ENCODE data around the gene NACC2. TPM values are rescaled to one million over a fixed set of nuclear protein-coding genes. Genes with fewer than 3 reads are reported as not detected.
"Not testable (repeated sequence)": the region's sequence is repeated elsewhere in the genome, so short reads cannot be mapped to it uniquely, and the experiment has no call there.

Gene NACC2
- total and polyA plus RNA-seq, 10 donors, result 2.1 to 34.9 (median 23.7) TPM

- peaks cover 0 to 58% (median 28%) of the 10 kb centered on the region in 6 donors for H3K4me1 ChIP-seq
- H3K36me3 ChIP-seq, result peaks cover 0 to 20% (median 0%) of the 10 kb centered on the region in 6 donors
- no peak overlapping the region for H3K4me3 ChIP-seq
- intact Hi-C loops (cut with DNase I; ENCODE audit: low total_unique reads), result no loop called here
- WGBS, 5 donors, result 85 to 95% (median 90%) methylated on average over 22 of the region's 22 CpGs
- DNase-seq, result no peak
- H3K27ac ChIP-seq, result no peak overlapping the region
- no peak for TF ChIP-seq POLR2A (IDR thresholded peaks at IDR 0.05)
- TF ChIP-seq CTCF (IDR thresholded peaks at IDR 0.05 in 8 of 11, conservative IDR thresholded peaks at IDR 0.05 in 3 of 11), result no peak
- TF ChIP-seq POLR2AphosphoS5 (IDR thresholded peaks at IDR 0.05), result no peak
- H3K27me3 ChIP-seq (replicated peaks in 1 of 7), result no peaks in the 10 kb centered on the region
- peaks cover 0 to 2% (median 0%) of the 10 kb centered on the region in 8 donors for H3K9me3 ChIP-seq
Observed at GRCh38 chr9:136062657-136063439, 32.2 kb downstream of the NACC2 start.

GRCh38 chr9:136061916-136062315 is 33.2 kb downstream of the NACC2 start:
- H3K4me3 ChIP-seq; intact Hi-C loops (cut with DNase I; ENCODE audit: low total_unique reads); H3K9me3 ChIP-seq; H3K27me3 ChIP-seq (replicated peaks in 1 of 7); H3K27ac ChIP-seq; DNase-seq: not testable (repeated sequence)
- Histone ChIP-seq H3K4me1 (peaks cover 0 to 67% (median 32%) of the 10 kb centered on the region in 6 donors), H3K36me3 (peaks cover 0 to 21% (median 0%) of the 10 kb centered on the region in 6 donors)
- 89 to 95% (median 94%) methylated on average over 8 of the region's 8 CpGs for WGBS, 5 donors

GRCh38 chr9:136061405-136061804 is 33.7 kb downstream of the NACC2 start:
- DNase-seq, result no peak
- TF ChIP-seq CTCF (IDR thresholded peaks at IDR 0.05 in 8 of 11, conservative IDR thresholded peaks at IDR 0.05 in 3 of 11), result no peak
- TF ChIP-seq POLR2AphosphoS5 (IDR thresholded peaks at IDR 0.05), result no peak
- Histone ChIP-seq H3K9me3 (no peaks in the 10 kb centered on the region), H3K4me1 (peaks cover 0 to 70% (median 37%) of the 10 kb centered on the region in 6 donors), H3K36me3 (peaks cover 0 to 26% (median 0%) of the 10 kb centered on the region in 6 donors), H3K27me3 (replicated peaks in 1 of 7) (peaks cover 0 to 2% (median 0%) of the 10 kb centered on the region in 7 donors), H3K4me3 (no peak overlapping the region), H3K27ac (peak overlapping the region in 1 of 8 donors; percentile 62)
- intact Hi-C loops (cut with DNase I; ENCODE audit: low total_unique reads), result no loop called here
- WGBS, 5 donors, result 90 to 99% (median 95%) methylated on average over 10 to 11 of the region's 11 CpGs

GRCh38 chr9:136060671-136061371 is 34.3 kb downstream of the NACC2 start:
- H3K4me1 ChIP-seq, result peaks cover 5 to 70% (median 43%) of the 10 kb centered on the region in 6 donors
- intact Hi-C loops (cut with DNase I; ENCODE audit: low total_unique reads), result no loop called here
- WGBS, 5 donors, result 65 to 92% (median 89%) methylated on average over 13 to 19 of the region's 19 CpGs
- no peaks in the 10 kb centered on the region for H3K9me3 ChIP-seq
- peaks cover 0 to 4% (median 0%) of the 10 kb centered on the region in 7 donors for H3K27me3 ChIP-seq (replicated peaks in 1 of 7)
- H3K4me3 ChIP-seq, result no peak overlapping the region
- H3K36me3 ChIP-seq, result peaks cover 0 to 27% (median 0%) of the 10 kb centered on the region in 6 donors
- TF ChIP-seq POLR2A (IDR thresholded peaks at IDR 0.05), result no peak
- TF ChIP-seq POLR2AphosphoS5 (IDR thresholded peaks at IDR 0.05), result no peak
- no peak for TF ChIP-seq CTCF (IDR thresholded peaks at IDR 0.05 in 8 of 11, conservative IDR thresholded peaks at IDR 0.05 in 3 of 11)
- no peak for DNase-seq
- peak overlapping the region in 3 of 8 donors; percentile 42 to 62 (median 44) for H3K27ac ChIP-seq
